GM23338 (cell line): ENCODE results near the gene RRP36. TPM values are rescaled to one million over a fixed set of nuclear protein-coding genes. Genes with fewer than 3 reads are reported as not detected.

Experiments
- ATAC-seq: fragments of 200-7000 bp; cut with Tn5 transposase; 3 replicates; pipeline ENCODE4 v1.9.1; 2020
- DNase-seq: peaks from one replicate; pipeline ENCODE4 v3.0.0-alpha.2; 2015; ENCODE audit warnings: low spot score
- H2AFZ ChIP-seq: fragments of 200-600 bp; sonication (generic); 2 replicates; pipeline ENCODE4 v1.8.0; 2016; ENCODE audit warnings: antibody characterized with exemption, mild to moderate bottlenecking, moderate library complexity
- H3F3A ChIP-seq: fragments of 200-600 bp; sonication (generic); replicated peaks from 2 replicates; pipeline ENCODE4 v1.8.0; 2017; ENCODE audit warnings: antibody characterized with exemption, mixed run types, low read depth
- H3K27ac ChIP-seq: fragments of 200-600 bp; sonication (generic); 2 replicates; pipeline ENCODE4 v1.6.1; 2016; ENCODE audit warnings: low read depth
- H3K27me3 ChIP-seq: fragments of 200-600 bp; sonication (generic); 2 replicates; pipeline ENCODE4 v1.8.0; 2016; ENCODE audit warnings: mild to moderate bottlenecking, mixed run types, moderate library complexity; ENCODE audit not compliant: insufficient read depth
- H3K36me3 ChIP-seq: fragments of 200-600 bp; sonication (generic); 2 replicates; pipeline ENCODE4 v1.8.0; 2016; ENCODE audit warnings: mild to moderate bottlenecking; ENCODE audit not compliant: insufficient read depth
- H3K4me1 ChIP-seq: fragments of 200-600 bp; sonication (generic); 2 replicates; pipeline ENCODE4 v1.8.0; 2016; ENCODE audit warnings: mild to moderate bottlenecking, moderate library complexity; ENCODE audit not compliant: insufficient read depth
- H3K4me2 ChIP-seq: fragments of 200-600 bp; sonication (generic); 2 replicates; pipeline ENCODE4 v1.7.1; 2017; ENCODE audit warnings: mixed run types
- H3K4me3 ChIP-seq: fragments of 200-600 bp; sonication (generic); 2 replicates; pipeline ENCODE4 v1.6.1; 2016; ENCODE audit warnings: mixed run types
- H3K79me2 ChIP-seq: fragments of 200-600 bp; sonication (generic); replicated peaks from 2 replicates; pipeline ENCODE4 v1.8.0; 2017; ENCODE audit warnings: mild to moderate bottlenecking; ENCODE audit not compliant: insufficient read depth
- H3K9me2 ChIP-seq: fragments of 200-600 bp; sonication (generic); 2 replicates; pipeline ENCODE4 v1.8.0; 2017; ENCODE audit not compliant: insufficient read depth
- H4K20me1 ChIP-seq: fragments of 200-600 bp; sonication (generic); replicated peaks from 2 replicates; pipeline ENCODE4 v1.8.0; 2017; ENCODE audit warnings: mild to moderate bottlenecking; ENCODE audit not compliant: insufficient read depth
- H3K27ac Mint-ChIP-seq: 2 replicates; pipeline ENCODE4 v1.8.0; 2020; ENCODE audit warnings: inconsistent platforms, mild to moderate bottlenecking, moderate library complexity, mixed read lengths
- H3K27me3 Mint-ChIP-seq: 3 replicates; pipeline ENCODE4 v1.8.0; 2022; ENCODE audit warnings: low read depth, mild to moderate bottlenecking, moderate library complexity, mixed read lengths, inconsistent platforms; ENCODE audit not compliant: insufficient read depth, poor library complexity
- H3K36me3 Mint-ChIP-seq: 3 replicates; pipeline ENCODE4 v1.8.0; 2021; ENCODE audit warnings: low read depth, mild to moderate bottlenecking, inconsistent platforms, moderate library complexity, mixed read lengths
- H3K4me1 Mint-ChIP-seq: 3 replicates; pipeline ENCODE4 v1.8.0; 2020; ENCODE audit warnings: mild to moderate bottlenecking, inconsistent platforms, mixed read lengths
- H3K4me3 Mint-ChIP-seq: 3 replicates; pipeline ENCODE4 v1.8.0; 2021; ENCODE audit warnings: moderate library complexity, mild to moderate bottlenecking, inconsistent platforms, mixed read lengths
- H3K9me3 Mint-ChIP-seq: 3 replicates; pipeline ENCODE4 v1.8.0; 2020; ENCODE audit warnings: moderate library complexity, mild to moderate bottlenecking, inconsistent platforms, mixed read lengths
- CREB1 ChIP-seq: fragments of 250-450 bp; sonication (Bioruptor Pico); IDR thresholded peaks from 2 replicates; pipeline ENCODE4 v1.5.0; 2020; ENCODE audit warnings: low read depth, mild to moderate bottlenecking, moderate library complexity
- EZH2 ChIP-seq: fragments of 200-600 bp; sonication (generic); IDR thresholded peaks from one replicate; pipeline ENCODE4 v1.8.0; 2017; ENCODE audit warnings: antibody characterized with exemption, mild to moderate bottlenecking, low read depth; ENCODE audit not compliant: unreplicated experiment
- EZH2phosphoT487 ChIP-seq: fragments of 200-600 bp; sonication (generic); IDR thresholded peaks from one replicate; pipeline ENCODE4 v1.8.1; 2018; ENCODE audit warnings: antibody characterized with exemption; ENCODE audit not compliant: unreplicated experiment
- JUNB ChIP-seq: IDR thresholded peaks from one replicate; pipeline ENCODE4 v1.6.1; 2016; ENCODE audit warnings: antibody characterized with exemption; ENCODE audit not compliant: unreplicated experiment
- NANOG ChIP-seq: IDR thresholded peaks from 2 replicates; pipeline ENCODE4 v1.6.1; 2016; ENCODE audit warnings: antibody characterized with exemption, borderline replicate concordance
- REST ChIP-seq: IDR thresholded peaks from one replicate; pipeline ENCODE4 v1.6.1; 2018; ENCODE audit warnings: antibody characterized with exemption; ENCODE audit not compliant: unreplicated experiment
- STAT1 ChIP-seq: IDR thresholded peaks from one replicate; pipeline ENCODE4 v1.6.1; 2016; ENCODE audit warnings: antibody characterized with exemption; ENCODE audit not compliant: unreplicated experiment
- ZNF114 ChIP-seq: fragments of 250-450 bp; sonication (Bioruptor Pico); IDR thresholded peaks from 2 replicates; pipeline ENCODE4 v1.5.0; 2020; ENCODE audit warnings: mild to moderate bottlenecking, moderate library complexity
- ZNF331 ChIP-seq: fragments of 250-450 bp; sonication (Bioruptor Pico); IDR thresholded peaks from 2 replicates; pipeline ENCODE4 v1.5.0; 2020; ENCODE audit warnings: low read depth, mild to moderate bottlenecking, moderate library complexity
- polyA plus RNA-seq: library from polyadenylated mRNA; unstranded; fragments of >200 nt; fragmentation: Nextera tagmentation; extraction: Ambion mirVana; gene quantifications from 2 replicates; pipeline ENCODE4 v1.2.1, GENCODE V29; 2016
- total RNA-seq: library from RNA; depleted of rRNA; stranded (reverse); fragments of >200 nt; shearing (Covaris generic); gene quantifications from 2 replicates; pipeline ENCODE4 v1.2.3, GENCODE V29; 2014
- TF ChIP-seq, protein P1 (sequence below), 2 experiments: fragments of 200-600 bp in 1 of 2; sonication (generic) in 1 of 2; conservative IDR thresholded peaks; 2 replicates each; pipeline versions ENCODE4 v1.5.1 to v1.6.1; 2016 to 2017; ENCODE audit warnings: antibody characterized with exemption in 2 of 2, low read depth in 2 of 2, mild to moderate bottlenecking in 2 of 2, moderate library complexity in 1 of 2
- TF ChIP-seq, protein P2 (sequence below): IDR thresholded peaks from 2 replicates; pipeline ENCODE4 v1.6.1; 2016; ENCODE audit warnings: antibody characterized with exemption

Gene RRP36
- total and polyA plus RNA-seq, 2 experiments from 2014 or later: 64.7 to 106 TPM

DNA sequence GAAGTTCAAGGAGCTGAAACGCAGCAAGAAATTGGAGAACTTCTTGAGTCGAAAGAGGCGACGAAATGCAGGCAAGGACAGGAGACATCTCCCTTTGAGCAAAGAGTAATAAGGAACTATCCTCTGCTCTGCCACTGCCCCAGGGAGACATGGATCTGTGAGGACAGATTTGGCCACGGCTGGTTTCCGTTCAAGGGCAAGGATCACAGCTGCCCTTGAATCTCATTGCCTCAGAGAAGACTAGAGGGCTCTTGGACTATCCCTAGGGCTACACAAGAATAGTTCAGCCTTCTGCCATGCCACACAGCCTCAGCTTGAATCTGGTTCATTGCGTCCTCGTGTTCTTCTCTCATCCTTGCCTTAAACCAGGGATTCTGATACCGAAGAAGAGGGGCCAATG, 7.7 kb downstream of the RRP36 start:
- H3K4me3 Mint-ChIP-seq: no peak overlapping the region
- peaks cover 90% of the 10 kb centered on the region for H3K36me3 Mint-ChIP-seq
- Histone ChIP-seq H3K79me2 (peaks cover 7% of the 10 kb centered on the region; the same call in 1 of the 2 replicates), H3K27me3 (no peaks in the 10 kb centered on the region), H3K4me1 (no peaks in the 10 kb centered on the region), H3K9me2 (no peaks in the 10 kb centered on the region), H4K20me1 (peaks cover 24% of the 10 kb centered on the region), H3K36me3 (peaks cover 55% of the 10 kb centered on the region), H3F3A (peaks cover 42% of the 10 kb centered on the region), H2AFZ (no peak overlapping the region), H3K4me2 (no peak overlapping the region), H3K27ac (no peak overlapping the region), H3K4me3 (no peak overlapping the region)
- no peak for TF ChIP-seq EZH2phosphoT487
- TF ChIP-seq CREB1 (CRISPR knock-in tag): no peak
- TF ChIP-seq, protein P1, sequence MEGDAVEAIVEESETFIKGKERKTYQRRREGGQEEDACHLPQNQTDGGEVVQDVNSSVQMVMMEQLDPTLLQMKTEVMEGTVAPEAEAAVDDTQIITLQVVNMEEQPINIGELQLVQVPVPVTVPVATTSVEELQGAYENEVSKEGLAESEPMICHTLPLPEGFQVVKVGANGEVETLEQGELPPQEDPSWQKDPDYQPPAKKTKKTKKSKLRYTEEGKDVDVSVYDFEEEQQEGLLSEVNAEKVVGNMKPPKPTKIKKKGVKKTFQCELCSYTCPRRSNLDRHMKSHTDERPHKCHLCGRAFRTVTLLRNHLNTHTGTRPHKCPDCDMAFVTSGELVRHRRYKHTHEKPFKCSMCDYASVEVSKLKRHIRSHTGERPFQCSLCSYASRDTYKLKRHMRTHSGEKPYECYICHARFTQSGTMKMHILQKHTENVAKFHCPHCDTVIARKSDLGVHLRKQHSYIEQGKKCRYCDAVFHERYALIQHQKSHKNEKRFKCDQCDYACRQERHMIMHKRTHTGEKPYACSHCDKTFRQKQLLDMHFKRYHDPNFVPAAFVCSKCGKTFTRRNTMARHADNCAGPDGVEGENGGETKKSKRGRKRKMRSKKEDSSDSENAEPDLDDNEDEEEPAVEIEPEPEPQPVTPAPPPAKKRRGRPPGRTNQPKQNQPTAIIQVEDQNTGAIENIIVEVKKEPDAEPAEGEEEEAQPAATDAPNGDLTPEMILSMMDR (conservative IDR thresholded peaks at IDR 0.05; ENCODE audit: low read depth in 2 of 2): no peak
- TF ChIP-seq NANOG: no peak
- TF ChIP-seq, protein P2, sequence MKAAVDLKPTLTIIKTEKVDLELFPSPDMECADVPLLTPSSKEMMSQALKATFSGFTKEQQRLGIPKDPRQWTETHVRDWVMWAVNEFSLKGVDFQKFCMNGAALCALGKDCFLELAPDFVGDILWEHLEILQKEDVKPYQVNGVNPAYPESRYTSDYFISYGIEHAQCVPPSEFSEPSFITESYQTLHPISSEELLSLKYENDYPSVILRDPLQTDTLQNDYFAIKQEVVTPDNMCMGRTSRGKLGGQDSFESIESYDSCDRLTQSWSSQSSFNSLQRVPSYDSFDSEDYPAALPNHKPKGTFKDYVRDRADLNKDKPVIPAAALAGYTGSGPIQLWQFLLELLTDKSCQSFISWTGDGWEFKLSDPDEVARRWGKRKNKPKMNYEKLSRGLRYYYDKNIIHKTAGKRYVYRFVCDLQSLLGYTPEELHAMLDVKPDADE: no peak
- TF ChIP-seq EZH2: no peak
- TF ChIP-seq REST: no peak
- no peak for TF ChIP-seq ZNF331 (CRISPR knock-in tag)
- TF ChIP-seq JUNB: no peak
- TF ChIP-seq STAT1: no peak
- TF ChIP-seq ZNF114 (CRISPR knock-in tag): no peak
- peaks cover 2% of the 10 kb centered on the region for H3K27me3 Mint-ChIP-seq
- no peaks in the 10 kb centered on the region for H3K4me1 Mint-ChIP-seq
- DNase-seq (no peak), ATAC-seq (no peak)
- H3K27ac Mint-ChIP-seq: no peak overlapping the region
- H3K9me3 Mint-ChIP-seq: no peaks in the 10 kb centered on the region
